Skin of body (tissue), 2 donors: ENCODE results near the gene SMOC2. TPM values are rescaled to one million over a fixed set of nuclear protein-coding genes. Genes with fewer than 3 reads are reported as not detected.

Experiments used
- DNase-seq: peaks from one replicate; lab custom pipeline; 2025; lab: John Stamatoyannopoulos, UW
- total RNA-seq: library from RNA; depleted of rRNA; stranded (reverse); fragments of >200 nt; gene quantifications from one replicate; pipeline ENCODE4 v1.2.3, GENCODE V29; 2014

Gene SMOC2
- total RNA-seq, 1 donor from 2014 or later: 29.6 TPM

DNA sequence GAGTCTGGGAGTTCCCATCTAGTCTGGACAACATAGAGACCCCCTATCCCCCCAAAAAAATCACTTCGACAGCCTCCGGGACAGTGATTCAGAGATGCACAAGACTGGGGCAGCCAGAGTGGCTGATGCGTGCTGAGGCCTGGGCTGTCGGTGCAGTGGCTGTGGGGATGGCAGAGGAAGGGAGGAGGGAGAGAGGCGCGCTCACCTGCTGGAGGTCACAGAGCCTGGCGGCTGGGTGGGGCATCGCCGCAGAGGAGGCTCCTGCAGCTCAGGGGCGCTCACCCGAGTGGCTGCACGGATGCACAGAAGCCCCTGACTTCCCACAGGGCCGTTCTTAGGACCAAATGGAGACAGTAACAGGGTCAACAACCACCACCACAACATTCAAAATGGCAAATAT is 182.8 kb downstream of the SMOC2 start:
- DNase-seq: no peak

DNA sequence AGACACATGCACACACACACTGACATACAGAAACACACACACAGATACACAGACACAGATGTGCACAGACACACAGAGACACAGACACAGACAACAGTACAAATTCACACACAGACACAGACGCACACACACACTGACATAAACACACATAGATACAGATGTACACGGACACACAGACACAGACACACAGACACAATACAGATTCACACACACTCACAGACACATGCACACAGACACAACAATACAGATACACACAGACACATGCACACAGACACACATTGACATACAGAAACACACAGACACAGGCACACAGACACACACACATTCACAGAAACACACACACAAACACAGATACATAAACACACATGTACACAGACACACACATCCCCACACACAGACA is 183.6 kb downstream of the SMOC2 start:
- no peak for DNase-seq

DNA sequence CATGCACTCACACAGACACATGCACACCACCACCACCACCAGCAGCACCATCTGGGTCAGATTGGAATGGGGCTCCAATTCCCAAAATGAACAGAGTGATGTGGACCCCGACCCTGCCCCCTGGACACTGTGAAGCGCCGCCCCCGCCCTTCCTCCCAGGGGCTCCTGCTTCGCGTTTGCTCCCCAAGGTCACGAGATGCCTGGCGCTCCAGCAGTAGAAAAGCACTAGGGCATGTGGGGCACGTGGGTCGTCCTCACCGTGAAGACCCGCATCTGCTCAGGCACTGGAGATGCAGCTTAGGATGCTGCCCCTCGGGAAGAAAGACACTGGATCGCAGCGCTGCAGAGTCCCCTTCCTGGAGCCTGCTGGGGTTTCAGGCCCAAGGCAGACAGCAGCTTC is 184.0 kb downstream of the SMOC2 start:
- DNase-seq: no peak

DNA sequence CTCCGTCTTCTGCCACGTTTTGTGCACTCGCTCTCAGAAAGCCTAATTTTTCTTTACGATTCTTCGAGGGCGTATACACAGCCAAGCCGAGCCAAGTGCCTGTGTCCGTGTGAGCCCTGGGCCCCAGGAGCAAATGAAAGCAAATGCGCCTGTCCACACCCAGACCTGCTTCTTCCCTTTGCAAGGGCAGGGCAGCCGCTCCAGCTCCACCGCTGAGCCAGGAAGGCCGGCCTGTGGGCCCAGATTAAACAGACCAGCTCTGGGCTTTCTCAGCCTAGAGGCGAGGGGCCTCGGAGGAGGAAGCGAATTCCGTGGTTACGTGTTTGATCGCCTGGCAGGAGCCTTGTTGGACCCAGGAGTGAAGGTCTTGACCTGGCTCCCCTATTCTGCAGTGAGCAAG is 184.6 kb downstream of the SMOC2 start:
- no peak for DNase-seq

DNA sequence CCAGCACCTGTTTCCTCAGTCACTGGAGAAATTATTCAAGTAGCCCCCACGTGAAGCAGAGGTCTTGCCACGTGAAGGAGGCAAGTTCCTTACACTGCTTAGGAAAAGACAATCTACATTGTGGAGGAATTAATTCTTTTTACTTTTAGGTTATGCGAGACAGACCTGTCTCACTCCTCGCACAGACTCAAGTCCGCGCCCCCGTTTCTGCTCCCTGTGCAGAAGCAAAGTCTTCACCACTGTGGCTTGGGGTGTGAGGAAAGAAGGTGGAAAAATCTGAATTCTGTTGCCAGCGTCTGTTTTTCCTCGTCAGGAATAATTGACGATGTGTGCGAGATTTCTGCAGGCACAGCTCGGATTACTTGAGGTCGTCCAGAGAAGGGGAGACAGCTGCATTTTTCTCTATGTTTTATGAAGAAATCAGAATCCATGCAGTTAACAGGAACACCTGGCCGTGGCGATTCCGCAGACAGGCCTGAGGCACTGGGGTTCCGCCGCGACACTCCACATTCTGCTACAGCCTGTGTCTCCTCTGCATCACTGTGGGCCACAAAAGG is 185.1 kb downstream of the SMOC2 start:
- DNase-seq: no peak

DNA sequence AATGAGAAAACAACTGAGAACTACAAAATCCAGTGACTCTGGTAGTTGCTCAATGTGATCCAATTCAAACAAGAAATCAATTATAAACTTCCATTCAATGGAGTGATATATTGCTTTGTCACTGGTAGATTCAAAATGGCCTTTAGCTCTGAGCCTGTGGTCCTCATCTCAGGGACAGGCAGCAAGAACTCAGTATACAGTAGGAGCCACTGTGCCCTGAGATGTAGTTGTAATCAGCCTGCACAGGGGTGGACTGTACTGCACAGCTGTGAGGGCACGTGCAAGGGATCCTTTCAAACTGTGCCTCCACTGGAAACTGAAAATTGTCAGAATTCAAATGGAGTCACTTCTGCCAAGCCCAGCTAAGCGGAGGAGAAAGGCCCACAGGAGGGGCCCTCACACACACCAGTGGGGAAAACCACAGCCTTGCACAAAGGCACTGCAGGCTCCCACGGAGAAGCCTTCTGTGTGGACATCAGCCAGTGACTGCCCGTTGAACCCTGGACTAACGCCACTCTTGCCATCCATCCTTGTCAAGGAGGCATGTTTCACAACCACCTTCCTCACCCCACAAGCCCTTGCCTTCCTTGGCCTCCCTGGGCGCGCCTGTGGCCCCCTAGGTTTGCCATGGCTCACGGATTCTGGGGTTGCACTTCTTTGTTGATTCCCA is 186.7 kb downstream of the SMOC2 start:
- no peak for DNase-seq

DNA sequence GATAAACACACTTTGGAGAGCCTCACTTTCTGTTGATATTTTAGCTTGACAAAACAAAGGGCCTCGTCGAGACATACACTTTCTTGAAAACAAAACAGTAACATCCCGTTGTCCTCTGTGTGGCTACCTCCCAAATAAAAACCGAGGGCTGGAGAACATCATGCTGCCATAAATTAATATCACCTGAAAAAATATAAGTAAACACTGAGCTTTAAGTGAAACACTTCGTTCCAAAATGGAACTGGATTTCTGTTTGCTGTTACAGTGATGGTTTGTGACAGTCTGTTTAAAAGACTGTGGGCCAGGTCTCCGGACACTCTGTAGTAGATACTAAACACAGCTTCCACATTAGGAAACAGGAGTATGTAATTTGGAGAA is 187.2 kb downstream of the SMOC2 start:
- DNase-seq: no peak

DNA sequence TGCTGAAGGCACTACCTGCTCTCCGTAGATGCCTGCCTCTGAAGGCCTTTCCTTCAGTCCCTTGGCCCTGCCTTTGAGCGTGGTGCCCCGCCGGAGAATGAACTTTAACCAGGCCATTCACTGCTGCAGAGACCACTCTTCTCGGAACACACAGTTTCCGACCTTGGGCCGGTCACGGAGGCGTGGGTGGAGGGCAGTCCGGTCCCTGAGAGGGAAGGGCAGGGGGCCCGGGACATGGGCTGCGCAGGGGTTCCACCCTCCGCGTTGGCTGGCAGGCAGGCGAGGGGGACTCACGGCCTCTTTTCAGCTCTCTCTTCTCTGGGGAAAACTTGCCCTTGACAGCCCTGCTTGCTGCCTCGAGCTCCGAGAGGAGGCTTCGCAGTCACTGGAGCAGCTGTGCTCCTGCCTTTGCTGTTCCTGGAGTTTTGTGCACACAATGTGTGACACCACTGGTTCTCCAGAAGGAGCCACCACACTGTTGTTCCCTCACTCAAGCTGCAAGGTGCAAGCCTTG is 187.8 kb downstream of the SMOC2 start:
- DNase-seq: no peak

DNA sequence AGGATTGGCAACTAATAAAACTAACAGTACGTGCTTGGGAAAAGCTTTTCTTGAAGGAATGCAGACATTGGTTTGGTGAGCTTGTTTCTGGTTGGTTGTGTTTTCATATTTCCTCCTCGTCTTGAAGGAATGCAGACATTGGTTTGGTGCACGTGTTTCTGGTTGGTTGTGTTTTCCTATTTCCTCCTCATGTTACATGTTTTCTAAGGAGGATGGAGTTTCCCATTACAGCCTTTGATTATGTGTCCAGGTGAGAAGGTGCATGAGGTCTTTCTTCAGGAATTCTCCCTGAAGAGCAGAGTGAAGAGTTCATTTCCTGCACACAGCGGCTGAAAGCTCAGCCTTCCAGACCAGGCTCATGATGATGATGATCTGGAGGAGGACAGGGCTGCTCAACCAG is 190.6 kb downstream of the SMOC2 start:
- DNase-seq: no peak

DNA sequence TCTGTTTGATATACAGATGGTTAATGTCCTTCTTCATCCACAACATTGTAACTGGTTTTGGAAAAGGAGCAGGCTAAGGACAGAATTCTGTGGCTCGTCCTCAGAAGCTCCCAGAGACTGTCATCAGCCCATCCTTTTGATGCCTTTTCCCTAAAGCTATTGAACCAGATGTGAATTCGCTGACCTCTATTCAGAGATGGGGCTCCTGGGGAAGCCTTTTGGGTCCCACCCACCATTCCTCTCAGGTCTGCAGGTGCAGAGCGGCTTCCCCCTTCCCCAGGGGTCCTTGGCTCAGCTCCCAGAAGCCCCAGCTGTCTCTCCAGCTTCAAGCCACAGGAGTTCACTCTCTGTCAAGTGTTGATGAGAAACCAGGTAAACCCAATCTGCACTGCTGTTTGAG is 191.7 kb downstream of the SMOC2 start:
- DNase-seq: no peak

DNA sequence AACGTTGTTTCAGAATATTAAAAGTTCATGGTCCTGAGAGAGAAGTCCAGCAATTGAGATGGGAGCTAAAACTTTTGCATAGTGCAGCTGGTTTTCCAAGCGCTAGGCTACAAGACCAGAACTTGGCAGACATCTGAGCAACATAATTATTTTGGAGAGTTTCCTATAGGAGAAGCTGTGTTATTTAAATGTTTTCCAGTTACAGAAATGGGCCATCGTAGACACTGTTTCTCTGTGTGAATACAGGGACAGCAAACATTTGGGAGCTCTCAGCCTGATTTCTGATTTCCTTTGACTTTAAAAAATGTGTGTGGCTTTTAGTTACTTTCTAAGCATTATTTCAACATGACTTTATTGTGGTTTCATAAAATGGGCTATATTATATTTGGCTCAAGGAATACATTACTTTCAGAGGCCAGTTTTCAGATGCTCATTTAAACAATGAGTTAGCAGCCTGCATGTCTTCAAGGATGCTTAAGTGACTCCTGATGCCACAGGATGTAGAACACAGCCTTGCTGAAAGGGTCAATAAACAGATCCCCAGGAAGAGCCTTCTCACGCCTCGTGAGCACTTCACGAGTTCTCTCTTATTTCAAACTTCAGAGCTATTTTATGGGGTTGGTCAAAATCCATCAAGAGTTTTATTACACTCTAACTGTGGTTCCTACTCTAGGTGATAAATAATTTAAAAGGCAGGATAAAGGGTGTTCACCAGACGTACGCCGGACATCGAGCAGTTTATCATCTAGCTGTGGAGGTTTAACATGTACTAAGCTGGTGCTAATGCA is 193.8 kb downstream of the SMOC2 start:
- peak; percentile 48 for DNase-seq

DNA sequence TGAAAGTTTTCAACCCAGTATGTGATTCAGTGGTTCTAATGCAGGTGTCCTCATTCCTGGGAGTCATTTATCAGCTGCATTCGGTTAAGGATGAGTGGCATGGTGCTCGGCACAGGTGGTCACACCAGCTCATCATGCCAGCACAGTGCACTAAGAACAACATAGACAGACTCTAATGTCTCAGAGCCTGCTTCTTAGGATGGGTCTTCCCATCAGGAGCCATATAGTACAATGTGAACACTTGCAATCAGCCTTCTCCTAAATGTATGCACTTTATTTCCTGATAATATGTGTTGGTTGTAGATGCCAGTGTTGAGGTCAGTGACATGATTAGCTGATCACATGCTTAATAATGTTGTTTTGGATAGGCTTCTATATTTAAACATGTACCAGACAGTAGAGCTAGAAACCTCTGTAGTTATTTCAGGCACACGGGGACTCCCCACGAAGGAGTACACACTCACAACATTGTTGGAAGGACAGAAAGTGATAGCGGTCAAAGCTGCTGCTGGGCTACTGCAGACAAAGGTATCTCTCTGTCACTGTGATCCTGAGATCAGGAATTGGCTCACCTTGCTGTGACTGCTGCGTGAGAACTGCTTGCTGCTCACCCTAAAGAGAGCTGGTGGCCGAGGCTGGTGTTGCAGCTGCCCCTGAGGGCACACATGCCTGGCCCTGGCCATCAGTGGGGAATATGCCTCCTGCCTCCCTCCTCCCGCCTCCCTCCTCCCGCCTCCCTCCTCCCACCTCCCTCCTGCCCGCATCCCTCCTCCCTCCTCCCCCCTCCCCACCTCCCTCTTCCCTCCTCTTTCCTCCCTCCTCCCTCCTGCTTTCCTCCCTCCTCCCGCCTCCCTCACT is 195.4 kb downstream of the SMOC2 start:
- DNase-seq: no peak

DNA sequence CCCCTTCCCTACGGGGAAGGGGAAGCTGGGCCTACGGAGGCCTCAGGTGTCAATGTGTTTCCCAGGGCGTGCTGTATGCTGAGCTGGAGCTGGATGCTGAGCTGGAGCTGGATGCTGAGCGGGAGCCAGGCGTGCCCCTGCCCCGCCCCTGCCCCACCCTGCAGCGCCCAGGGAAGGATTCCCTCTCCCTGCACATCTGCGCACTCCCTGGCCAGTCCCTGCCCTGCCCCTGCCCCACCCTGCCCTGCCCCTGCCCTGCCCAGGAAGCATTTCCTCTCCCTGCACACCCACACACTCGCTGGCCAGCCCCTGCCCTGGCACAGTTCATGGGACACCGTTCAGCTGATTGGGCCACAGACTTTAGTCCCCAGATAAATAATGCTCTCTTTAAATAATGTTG is 196.8 kb downstream of the SMOC2 start:
- no peak for DNase-seq

DNA sequence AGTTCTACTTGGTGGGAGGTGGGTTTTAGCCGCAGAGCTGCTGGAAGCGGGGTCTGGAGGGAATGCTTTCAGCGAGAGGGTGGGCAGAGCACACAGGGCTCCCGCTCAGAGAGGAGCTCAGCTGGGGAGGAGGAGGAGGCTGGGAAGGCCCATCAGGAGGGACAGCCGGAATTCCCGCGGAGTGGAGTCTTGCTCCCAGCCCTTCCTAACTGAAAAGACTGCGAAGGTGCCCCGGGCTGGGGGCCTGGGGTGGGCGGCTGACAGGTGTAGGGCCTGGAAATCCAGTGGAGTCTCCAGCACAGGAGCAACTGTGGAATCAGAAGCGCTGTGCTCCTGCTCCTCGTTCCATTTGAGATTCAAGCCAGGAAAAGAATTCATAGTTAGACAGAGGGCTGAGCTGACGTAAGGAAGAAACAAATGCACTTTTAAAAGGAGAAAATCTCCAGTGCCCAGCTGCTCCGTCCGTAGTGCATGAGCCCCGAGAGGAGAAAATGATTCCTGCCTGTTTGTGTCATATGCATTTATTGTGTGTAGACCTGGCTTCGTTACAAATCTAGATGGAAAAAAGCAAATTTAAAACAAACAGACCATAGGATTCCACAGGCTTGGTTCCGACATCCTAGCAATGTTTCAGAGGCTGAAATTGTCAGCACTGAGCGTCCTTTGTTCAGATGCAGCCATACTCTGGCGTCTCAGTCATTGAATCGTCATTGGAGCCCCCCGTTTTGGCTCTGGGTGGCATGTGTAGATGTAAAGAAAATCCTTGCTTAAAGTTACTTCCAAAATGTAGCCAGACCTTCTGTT is 197.7 kb downstream of the SMOC2 start:
- peak; percentile 85 for DNase-seq

DNA sequence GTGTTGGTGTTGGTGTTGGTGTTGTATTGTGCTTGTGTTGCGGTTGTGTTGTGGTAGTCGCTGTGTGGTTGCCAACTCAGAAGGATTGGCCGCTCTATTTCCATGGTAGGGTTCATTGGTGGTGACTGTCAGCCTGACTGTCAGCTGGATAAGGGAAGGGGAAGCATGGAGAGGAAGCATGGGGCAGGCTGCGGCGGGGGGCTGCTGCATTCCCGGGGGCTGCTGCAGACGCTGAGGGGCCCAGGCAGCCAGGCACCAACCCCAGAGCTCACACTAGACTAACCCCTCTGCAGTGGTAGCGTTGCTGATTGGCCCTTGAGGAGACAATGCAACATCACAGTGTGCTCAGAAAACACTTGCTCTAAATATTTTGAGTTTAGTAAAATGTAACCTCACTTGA is 199.2 kb downstream of the SMOC2 start:
- peak; percentile 60 for DNase-seq

DNA sequence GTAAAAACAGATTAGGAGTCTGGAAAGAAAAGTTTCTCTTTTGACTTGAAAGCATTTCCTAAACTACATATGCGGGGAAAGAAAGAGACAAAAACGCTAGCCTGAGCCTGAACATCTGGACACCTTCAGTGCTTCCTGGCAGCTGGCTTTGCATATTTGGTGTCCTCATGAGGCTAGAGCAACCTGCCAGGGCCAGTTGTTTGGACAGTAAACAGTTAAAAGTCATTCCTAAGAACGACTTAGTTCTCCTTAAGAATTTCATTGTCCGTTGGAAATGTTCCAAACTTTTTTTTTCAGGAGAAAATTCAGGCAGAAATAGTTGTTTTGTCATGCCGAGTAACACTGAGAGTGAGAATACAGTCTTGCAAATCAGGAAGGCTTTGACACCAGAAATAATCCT is 199.8 kb downstream of the SMOC2 start:
- DNase-seq: peak; percentile 83

DNA sequence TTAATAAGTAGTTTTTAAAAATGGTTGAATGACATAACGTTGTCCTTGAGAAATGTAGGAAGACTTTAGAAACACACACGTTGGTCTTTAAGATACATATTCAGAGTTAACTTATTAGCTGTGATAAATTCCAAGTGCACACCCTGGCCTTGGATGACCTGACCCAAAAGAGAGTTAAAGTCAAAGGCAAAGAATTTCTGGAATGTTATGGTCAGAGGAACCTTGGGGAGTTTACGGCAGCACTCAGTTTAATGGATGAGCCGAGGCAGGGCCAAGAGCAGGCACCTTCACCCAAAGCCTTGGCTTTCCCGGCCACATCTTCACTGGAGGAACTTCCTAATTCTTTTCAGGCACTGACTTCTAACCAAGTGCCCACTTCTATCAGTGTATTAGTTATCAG is 200.5 kb downstream of the SMOC2 start:
- DNase-seq: no peak

DNA sequence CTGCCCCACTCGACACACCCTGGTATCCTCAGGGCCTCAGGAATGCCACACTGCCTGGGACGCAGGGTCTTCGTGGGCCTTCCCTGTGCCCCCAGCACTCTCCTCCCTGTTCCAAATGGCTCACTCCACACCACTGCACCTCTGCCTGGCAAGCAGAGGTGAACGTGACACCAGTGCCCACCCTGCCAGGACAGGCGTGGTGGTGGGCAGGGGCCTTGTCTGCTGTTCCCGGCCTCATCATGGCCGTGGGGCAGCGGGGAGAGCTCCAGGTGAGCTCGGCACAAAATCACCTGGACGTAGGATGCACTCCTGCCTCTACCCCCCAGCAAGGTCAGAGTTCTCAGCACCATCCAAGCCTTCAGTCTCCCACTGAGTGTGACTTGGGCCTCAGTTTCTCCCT is 202.4 kb downstream of the SMOC2 start:
- DNase-seq: no peak

DNA sequence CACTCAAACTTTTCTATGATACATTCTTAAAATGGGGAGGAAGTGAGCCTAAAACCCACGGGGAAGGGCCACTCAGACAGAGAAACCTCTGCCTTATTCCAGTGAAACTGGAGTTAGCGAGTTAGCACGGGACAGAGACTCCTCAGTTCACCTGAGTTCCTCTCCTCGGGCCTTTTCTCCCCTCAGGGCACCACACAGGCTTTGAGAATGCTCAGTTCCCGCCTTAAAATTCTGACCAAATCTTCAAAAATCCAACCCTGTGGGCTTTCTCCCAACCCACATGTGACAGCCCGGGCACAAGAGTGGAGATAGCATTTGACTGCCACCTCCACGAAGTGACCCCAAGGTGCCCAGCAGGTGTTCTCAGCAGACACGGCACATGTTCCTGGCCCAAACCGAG is 204.3 kb downstream of the SMOC2 start:
- no peak for DNase-seq

DNA sequence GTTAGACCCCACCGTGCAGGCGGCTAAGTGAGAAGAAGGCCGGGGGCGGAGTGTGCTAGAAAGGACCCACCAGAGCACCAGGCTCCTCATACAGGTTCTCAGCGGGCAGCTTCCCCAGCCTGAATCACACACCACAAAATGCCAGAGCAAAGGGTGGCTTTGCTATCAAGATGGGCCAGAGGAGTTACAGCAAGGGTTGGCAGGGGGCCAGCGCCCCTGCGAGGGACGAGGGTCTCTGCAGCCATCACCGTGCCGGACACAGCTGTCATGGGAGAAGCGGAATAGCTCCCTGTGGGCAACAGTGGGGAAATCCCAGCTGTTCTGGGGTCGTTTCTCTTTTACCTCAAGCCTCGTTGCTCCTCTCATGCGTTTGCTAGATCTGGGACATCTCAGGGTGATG is 206.3 kb downstream of the SMOC2 start:
- DNase-seq: no peak
